Measurements from ENCODE around the gene SLAMF9.

DNA sequence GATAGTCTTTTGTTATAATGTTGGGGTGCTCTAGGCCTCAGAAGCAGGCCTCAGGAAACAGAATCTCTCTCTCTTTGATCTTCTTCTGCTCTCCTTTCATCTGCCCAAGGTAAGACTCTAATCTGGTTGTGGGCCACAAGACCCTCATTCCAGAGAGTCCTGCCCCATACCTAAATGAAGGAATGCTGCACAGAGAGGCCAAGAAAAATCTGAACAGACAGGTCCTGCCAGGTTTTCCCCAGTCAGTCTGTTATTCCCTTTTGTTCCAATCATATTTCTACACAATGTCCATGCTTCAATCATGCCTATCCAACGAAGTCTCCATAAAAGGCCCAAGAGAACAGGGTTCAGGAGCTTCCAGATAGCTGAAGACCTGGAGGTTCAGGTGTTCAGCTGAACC is 47.1 kb downstream of the SLAMF9 start:
- TF ChIP-seq CTCF (IDR thresholded peaks at IDR 0.05; ENCODE audit: low read depth, low read length) (no peak), EZH2phosphoT487 (IDR thresholded peaks at IDR 0.05; ENCODE audit: low read depth) (no peak)

Measured in OCI-LY3 (cell line).